K562 (cell line): ENCODE measurements around the gene CYS1. TPM values are rescaled to one million over a fixed set of nuclear protein-coding genes. Genes with fewer than 3 reads are reported as not detected.

ENCODE experiments used
- ATAC-seq: fragments of 200-7000 bp; cut with Tn5 transposase; 3 replicates; pipeline ENCODE4 v1.9.1; 2020; ENCODE audit warnings: moderate library complexity
- BruUV-seq: library from RNA; stranded (reverse); fragments of 400-500 nt; replicated peaks from 2 replicates; lab custom pipeline; 2021; lab: Mats Ljungman, UMichigan
- CTCF ChIA-PET: fragments of 300-600 bp; formaldehyde crosslinking; extraction: SDS; loops from one replicate; lab custom pipeline; 2021; ENCODE audit warnings: low intra/inter-chr PET ratio; lab: Yijun Ruan, JAX
- POLR2A ChIA-PET: fragments of 300-600, 350-650 bp; sonication (Branson Sonifier 250); formaldehyde crosslinking; extraction: SDS; loops from one replicate; lab custom pipeline; 2021; ENCODE audit warnings: antibody characterized with exemption, inconsistent platforms; lab: Yijun Ruan, JAX
- DNase-seq, 4 experiments: peaks; one replicate each; pipeline versions ENCODE4 v3.0.0 to v3.0.0-alpha.2; 2011 to 2018; ENCODE audit warnings: low spot score in 3 of 4, mixed read lengths in 3 of 4; ENCODE audit errors: extremely low read depth in 1 of 4
- FAIRE-seq: peaks from 2 replicates; lab custom pipeline; 2011; peaks lifted over from hg19 to GRCh38; lab: Jason Lieb, UNC
- H2AFZ ChIP-seq: 2 replicates; pipeline ENCODE4 v1.6.0; 2011; ENCODE audit warnings: low read depth, low read length, control low read depth, inconsistent platforms
- H3K27ac ChIP-seq: fragments of 200-600 bp; 3 replicates; pipeline ENCODE4 v1.8.0; 2011; ENCODE audit warnings: low read depth, mild to moderate bottlenecking, control low read depth, inconsistent platforms, low read length, moderate library complexity, mixed read lengths; ENCODE audit errors: extremely low read depth
- H3K27me3 ChIP-seq, 2 experiments: fragments of 300-600 bp in 1 of 2; 2 replicates in 1 of 2; 3 replicates in 1 of 2; pipeline versions ENCODE4 v1.6.0 to v1.8.0; 2011; ENCODE audit warnings: inconsistent platforms in 2 of 2, low read length in 2 of 2, mild to moderate bottlenecking in 1 of 2, mixed read lengths in 1 of 2, moderate library complexity in 1 of 2; ENCODE audit not compliant: control insufficient read depth in 2 of 2, insufficient read depth in 2 of 2
- H3K36me3 ChIP-seq: fragments of 300-600 bp; 3 replicates; pipeline ENCODE4 v1.8.0; 2011; ENCODE audit warnings: mild to moderate bottlenecking, low read length, inconsistent platforms; ENCODE audit not compliant: control insufficient read depth, insufficient read depth
- H3K4me1 ChIP-seq, 2 experiments: fragments of 200-600 bp in 1 of 2; replicated peaks in 1 of 2; 2 replicates in 1 of 2; 3 replicates in 1 of 2; pipeline versions ENCODE4 v1.5.1 to v1.8.0; 2011; ENCODE audit warnings: inconsistent platforms in 2 of 2, low read length in 2 of 2, mild to moderate bottlenecking in 1 of 2, mixed read lengths in 1 of 2, moderate library complexity in 1 of 2; ENCODE audit not compliant: control insufficient read depth in 2 of 2, insufficient read depth in 2 of 2
- H3K4me2 ChIP-seq: 2 replicates; pipeline ENCODE4 v1.6.1; 2011; ENCODE audit warnings: low read length, control low read depth, inconsistent platforms, mixed read lengths; ENCODE audit not compliant: insufficient read depth
- H3K4me3 ChIP-seq: fragments of 200-600 bp; sonication (generic), shearing (Covaris generic); 2 replicates; pipeline ENCODE4 v1.5.1; 2016; ENCODE audit warnings: control low read depth, inconsistent platforms
- H3K79me2 ChIP-seq: fragments of 200-600 bp; 3 replicates; pipeline ENCODE4 v1.8.0; 2011; ENCODE audit warnings: low read length, inconsistent platforms; ENCODE audit not compliant: control insufficient read depth, insufficient read depth
- H3K9ac ChIP-seq, 2 experiments: 2 replicates each; pipeline versions ENCODE4 v1.6.0 to v1.6.1; 2011; ENCODE audit warnings: low read depth in 2 of 2, low read length in 2 of 2, control low read depth in 1 of 2, inconsistent platforms in 1 of 2, mild to moderate bottlenecking in 1 of 2, mixed read lengths in 1 of 2; ENCODE audit not compliant: insufficient read depth in 1 of 2
- H3K9me1 ChIP-seq: one replicate; pipeline ENCODE4 v1.6.0; 2011; ENCODE audit warnings: inconsistent platforms, mild to moderate bottlenecking, low read length, moderate library complexity; ENCODE audit not compliant: control insufficient read depth, insufficient read depth
- H3K9me3 ChIP-seq: replicated peaks from 2 replicates; pipeline ENCODE4 v1.5.1; 2011; ENCODE audit warnings: low read depth, low read length, inconsistent platforms; ENCODE audit not compliant: control insufficient read depth, insufficient read depth
- H4K20me1 ChIP-seq: replicated peaks from 2 replicates; pipeline ENCODE4 v1.6.1; 2011; ENCODE audit warnings: low read length, inconsistent platforms, mixed read lengths; ENCODE audit not compliant: control insufficient read depth, insufficient read depth
- BDP1 ChIP-seq: IDR thresholded peaks from 3 replicates; pipeline ENCODE4 v1.6.1; 2011; ENCODE audit not compliant: insufficient read length, insufficient read depth
- CHD1 ChIP-seq: fragments of 200-600 bp; sonication (generic); IDR thresholded peaks from one replicate; pipeline ENCODE4 v1.6.1; 2012; ENCODE audit warnings: mild to moderate bottlenecking, moderate library complexity, low read length, inconsistent platforms
- ESRRB ChIP-seq: fragments of 250-450 bp; sonication (Bioruptor Pico); IDR thresholded peaks from 2 replicates; pipeline ENCODE4 v1.5.0; 2020; ENCODE audit warnings: mild to moderate bottlenecking, moderate library complexity, borderline replicate concordance
- HNRNPH1 ChIP-seq: fragments of 200-400 bp; formaldehyde crosslinking; optimal IDR thresholded peaks from 2 replicates; pipeline ENCODE3; 2017; ENCODE audit warnings: low read depth, mild to moderate bottlenecking, low read length, moderate library complexity
- ILF3 ChIP-seq: fragments of 450-650 bp; IDR thresholded peaks from 2 replicates; pipeline ENCODE4 v1.6.1; 2018; ENCODE audit warnings: antibody characterized with exemption, mild to moderate bottlenecking, moderate library complexity, borderline replicate concordance
- IRF1 ChIP-seq: sonication (generic); formaldehyde crosslinking; IDR thresholded peaks from 2 replicates; pipeline ENCODE4 v1.8.0; 2022; ENCODE audit warnings: missing genetic modification reagents, mild to moderate bottlenecking, borderline replicate concordance
- MITF ChIP-seq: IDR thresholded peaks from 2 replicates; pipeline ENCODE4 v1.6.1; 2014; ENCODE audit warnings: antibody characterized with exemption
- NFYB ChIP-seq: IDR thresholded peaks from 2 replicates; pipeline ENCODE4 v1.6.1; 2011; ENCODE audit warnings: mild to moderate bottlenecking, moderate library complexity; ENCODE audit not compliant: insufficient read length; ENCODE audit errors: extremely low read depth
- NR2C2 ChIP-seq, 2 experiments: fragments of 200-800 bp in 1 of 2; sonication (Bioruptor generic) in 1 of 2; sonication (generic) in 1 of 2; formaldehyde crosslinking in 1 of 2; IDR thresholded peaks; 2 replicates each; pipeline versions ENCODE4 v1.6.1 to v1.8.0; 2016 to 2022; ENCODE audit warnings: mild to moderate bottlenecking in 1 of 2, missing compliant biosample characterization in 1 of 2, missing genetic modification characterization in 1 of 2, missing genetic modification reagents in 1 of 2
- PHF21A ChIP-seq: fragments of 450-650 bp; IDR thresholded peaks from 2 replicates; pipeline ENCODE4 v1.6.1; 2017; ENCODE audit warnings: low read depth, borderline replicate concordance
- PYGO2 ChIP-seq: fragments of 450-650 bp; IDR thresholded peaks from 2 replicates; pipeline ENCODE4 v1.6.1; 2016; ENCODE audit warnings: mild to moderate bottlenecking, missing genetic modification characterization, moderate library complexity, missing compliant biosample characterization
- RBM22 ChIP-seq: fragments of 200-400 bp; formaldehyde crosslinking; IDR thresholded peaks from 2 replicates; pipeline ENCODE4 v1.6.1; 2018; ENCODE audit warnings: low read length, low read depth; ENCODE audit not compliant: poor library complexity, severe bottlenecking
- SIRT6 ChIP-seq: IDR thresholded peaks from one replicate; pipeline ENCODE4 v1.6.1; 2012; ENCODE audit warnings: low read depth, mild to moderate bottlenecking, control low read depth, inconsistent platforms, low read length, moderate library complexity
- SUPT5H ChIP-seq: fragments of 450-650 bp; IDR thresholded peaks from 2 replicates; pipeline ENCODE4 v1.6.1; 2016
- TBL1XR1 ChIP-seq, 2 experiments: IDR thresholded peaks; 2 replicates each; pipeline ENCODE4 v1.6.1; 2012; ENCODE audit warnings: improper control_type of control experiment in 2 of 2, low read length in 2 of 2, mild to moderate bottlenecking in 1 of 2
- TCF15 ChIP-seq: fragments of 250-450 bp; sonication (Bioruptor Pico); IDR thresholded peaks from 2 replicates; pipeline ENCODE4 v1.8.0; 2022; ENCODE audit warnings: moderate library complexity, mild to moderate bottlenecking, inconsistent platforms
- TSC22D4 ChIP-seq: fragments of 450-650 bp; IDR thresholded peaks from 2 replicates; pipeline ENCODE4 v1.6.1; 2016; ENCODE audit warnings: missing genetic modification characterization, missing biosample characterization, control low read depth
- ZNF134 ChIP-seq: fragments of 250-450 bp; sonication (Bioruptor Pico); conservative IDR thresholded peaks from 2 replicates; pipeline ENCODE4 v1.4.0; 2020
- in situ Hi-C: fragments of 300-500 bp; cut with MboI; formaldehyde crosslinking; loops from 4 replicates; pipeline ENCODE4 v1.15.0; 2018; ENCODE audit warnings: inconsistent platforms, mixed read lengths
- intact Hi-C: fragments of 100-400 bp; cut with micrococcal nuclease; formaldehyde crosslinking; loops from 2 replicates; pipeline ENCODE4 v1.14.2; 2022
- polyA plus RNA-seq, 8 experiments: library from polyadenylated mRNA; depleted of rRNA in 4 of 8; stranded (reverse) in 5 of 8; unstranded in 3 of 8; fragments of >200 nt; fragmentation: Nextera tagmentation in 2 of 8; fragmentation: Illumina TruSeq in 1 of 8; extraction: Ambion mirVana in 2 of 8; extraction: Trizol in 1 of 8; gene quantifications; 2 replicates each; pipeline versions ENCODE4 v1.2.1 to v1.2.3, GENCODE V29; 2011 to 2014; ENCODE audit warnings: inconsistent platforms in 1 of 8, missing spikeins in 1 of 8
- total RNA-seq, 7 experiments: library from RNA; depleted of rRNA in 6 of 7; stranded (reverse); fragments of >200 nt in 6 of 7; fragmentation: Illumina TruSeq in 2 of 7; extraction: Trizol in 2 of 7; gene quantifications; 2 replicates each; pipeline versions ENCODE4 v1.2.1 to v1.2.3, GENCODE V29; 2011 to 2021; ENCODE audit warnings: low replicate concordance in 1 of 7

CYS1 gene
- total and polyA plus RNA-seq, 9 of the 15 experiments (the other 6 are each of a cell fraction or from before 2014, with no cell fraction given), result 0.11 to 0.13 TPM; not detected in 7

GRCh38 chr2:10109311-10109710 is 29.1 kb upstream of the CYS1 start:
- Histone ChIP-seq H2AFZ (no peak overlapping the region), H3K4me1 (no peaks in the 10 kb centered on the region), H3K4me3 (no peak overlapping the region), H3K27me3 (no peaks in the 10 kb centered on the region), H3K4me2 (no peak overlapping the region), H3K9me1 (no peaks in the 10 kb centered on the region), H4K20me1 (no peaks in the 10 kb centered on the region), H3K36me3 (no peaks in the 10 kb centered on the region), H3K79me2 (no peaks in the 10 kb centered on the region), H3K9me3 (no peaks in the 10 kb centered on the region), H3K27ac (no peak overlapping the region), H3K9ac (no peak overlapping the region)
- no peak for FAIRE-seq
- BruUV-seq, result no TSS peak
- CTCF ChIA-PET, result no interaction called here
- in situ Hi-C loops, result no loop called here
- ATAC-seq, result no peak
- intact Hi-C loops, result no loop called here
- POLR2A ChIA-PET, result no interaction called here
- TF ChIP-seq TSC22D4 (no peak), CHD1 (no peak), MITF (no peak), SUPT5H (no peak), HNRNPH1 (no peak), SIRT6 (no peak), ESRRB (CRISPR knock-in tag) (no peak), PHF21A (no peak), RBM22 (no peak), ZNF134 (CRISPR knock-in tag) (no peak), NR2C2 (CRISPR knock-in tag; IDR thresholded peaks at IDR 0.05) (no peak), NR2C2 (tag; IDR thresholded peaks at IDR 0.05) (no peak), TBL1XR1 (IDR thresholded peaks at IDR 0.05; ENCODE audit: low read length in 2 of 2) (no peak), PYGO2 (no peak), NFYB (no peak), ILF3 (no peak), IRF1 (CRISPR knock-in tag) (no peak), BDP1 (no peak), TCF15 (CRISPR knock-in tag) (no peak)
- DNase-seq, result no peak
